Measurements from ENCODE around the gene HMCES. TPM values are rescaled to one million over a fixed set of nuclear protein-coding genes. Genes with fewer than 3 reads are reported as not detected.

HMCES gene
- total and polyA plus RNA-seq, 7 donors: 15.2 to 41.2 (median 21.6) TPM

DNA sequence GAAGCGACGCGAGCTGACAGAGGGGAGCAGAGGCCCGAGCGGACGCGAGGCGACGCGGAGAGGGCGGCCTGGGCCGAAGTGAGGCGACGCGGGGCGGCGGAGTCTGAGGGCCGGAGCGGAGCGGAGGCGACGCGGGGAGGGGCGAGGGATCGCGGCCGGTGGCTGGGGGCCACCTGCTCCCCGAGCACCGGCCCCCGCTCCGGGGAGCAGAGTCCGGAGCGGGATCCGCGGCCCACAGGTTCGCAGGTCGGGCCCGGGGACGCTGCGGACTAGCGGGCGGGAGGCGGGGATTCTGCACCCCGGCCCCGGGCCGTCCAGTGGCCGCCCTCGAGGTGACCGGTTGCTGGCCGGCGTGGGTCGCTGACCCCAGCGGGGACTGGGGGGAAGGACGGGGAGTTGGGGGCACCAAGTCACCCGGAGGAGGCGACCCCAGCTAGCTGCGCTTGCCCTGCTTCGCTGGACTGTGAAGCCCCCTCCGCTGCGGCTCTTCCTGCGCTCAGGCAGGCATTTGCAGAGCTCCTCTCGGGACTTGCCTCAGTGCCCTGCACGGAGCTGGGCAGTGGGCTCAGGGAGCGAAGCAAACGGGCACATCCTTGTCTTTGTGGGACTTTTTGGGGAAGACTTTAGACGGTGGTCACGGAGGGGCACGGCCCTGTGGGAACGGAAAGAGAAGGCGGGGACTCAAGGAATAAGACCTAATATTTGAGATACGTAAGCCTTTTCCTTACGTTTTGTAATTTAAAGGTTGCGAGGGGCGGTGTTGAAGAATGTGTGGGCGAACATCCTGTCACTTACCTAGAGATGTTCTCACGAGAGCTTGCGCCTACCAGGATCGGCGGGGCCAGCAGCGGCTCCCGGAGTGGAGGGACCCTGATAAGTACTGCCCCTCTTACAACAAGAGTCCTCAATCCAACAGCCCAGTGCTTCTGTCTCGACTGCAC, 566 bp downstream of the HMCES start:
- peaks cover 0 to 22% (median 19%) of the 10 kb centered on the region in 4 donors for H3K4me1 ChIP-seq

DNA sequence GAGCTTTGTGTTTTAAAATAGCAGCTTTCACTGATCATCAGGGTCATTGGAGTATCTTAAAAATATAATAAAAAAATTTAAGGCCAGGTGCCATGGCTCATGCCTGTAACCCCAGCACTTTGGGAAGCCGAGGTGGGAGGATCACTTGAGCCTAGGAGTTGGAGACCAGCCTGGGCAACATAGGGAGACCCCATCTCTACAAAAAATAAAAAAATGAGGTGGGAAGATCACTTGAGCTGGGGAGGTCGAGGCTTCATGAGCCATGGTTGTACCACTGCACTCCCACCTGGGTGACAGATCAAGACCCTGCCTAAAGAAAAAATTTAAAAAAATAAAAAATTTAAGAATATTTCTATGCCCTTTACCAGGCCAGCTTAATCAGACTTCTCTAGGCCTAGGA, 1.5 kb downstream of the HMCES start:
- H3K27me3 ChIP-seq: no peaks in the 10 kb centered on the region
- H3K4me1 ChIP-seq: peaks cover 0 to 22% (median 19%) of the 10 kb centered on the region in 4 donors
- H3K27ac ChIP-seq: peak overlapping the region in 3 of 4 donors; percentile 93 to 96 (median 93)
- H3K9me3 ChIP-seq: no peaks in the 10 kb centered on the region
- 89 to 92% methylated on average over 2 of the region's 2 CpGs for WGBS, 2 donors
- intact Hi-C loops (cut with DNase I): no loop called here
- peak overlapping the region in 2 of 4 donors; percentile 95 to 96 for H3K4me3 ChIP-seq
- peaks cover 0 to 25% (median 9%) of the 10 kb centered on the region in 4 donors for H3K36me3 ChIP-seq
- no peak for TF ChIP-seq POLR2A (IDR thresholded peaks at IDR 0.05)
- no peak for DNase-seq

More for the DNA sequence above, 566 bp downstream of the HMCES start:
- 1% methylated on average over 82 of the region's 82 CpGs for WGBS, 2 donors
- peaks cover 1 to 34% (median 17%) of the 10 kb centered on the region in 4 donors for H3K36me3 ChIP-seq
- no peaks in the 10 kb centered on the region for H3K27me3 ChIP-seq
- intact Hi-C loops (cut with DNase I): loop anchor here (2.0 kb wide), 1 partner anchor 36 kb away; no protein-coding TSS in a partner anchor
- H3K9me3 ChIP-seq: no peaks in the 10 kb centered on the region
- H3K4me3 ChIP-seq: peak overlapping the region; percentile 80 to 96 (median 91)
- TF ChIP-seq EP300 (IDR thresholded peaks at IDR 0.05) (no peak), POLR2AphosphoS5 (IDR thresholded peaks at IDR 0.05) (no peak), POLR2A (IDR thresholded peaks at IDR 0.05) (no peak)
- TF ChIP-seq, protein P1, sequence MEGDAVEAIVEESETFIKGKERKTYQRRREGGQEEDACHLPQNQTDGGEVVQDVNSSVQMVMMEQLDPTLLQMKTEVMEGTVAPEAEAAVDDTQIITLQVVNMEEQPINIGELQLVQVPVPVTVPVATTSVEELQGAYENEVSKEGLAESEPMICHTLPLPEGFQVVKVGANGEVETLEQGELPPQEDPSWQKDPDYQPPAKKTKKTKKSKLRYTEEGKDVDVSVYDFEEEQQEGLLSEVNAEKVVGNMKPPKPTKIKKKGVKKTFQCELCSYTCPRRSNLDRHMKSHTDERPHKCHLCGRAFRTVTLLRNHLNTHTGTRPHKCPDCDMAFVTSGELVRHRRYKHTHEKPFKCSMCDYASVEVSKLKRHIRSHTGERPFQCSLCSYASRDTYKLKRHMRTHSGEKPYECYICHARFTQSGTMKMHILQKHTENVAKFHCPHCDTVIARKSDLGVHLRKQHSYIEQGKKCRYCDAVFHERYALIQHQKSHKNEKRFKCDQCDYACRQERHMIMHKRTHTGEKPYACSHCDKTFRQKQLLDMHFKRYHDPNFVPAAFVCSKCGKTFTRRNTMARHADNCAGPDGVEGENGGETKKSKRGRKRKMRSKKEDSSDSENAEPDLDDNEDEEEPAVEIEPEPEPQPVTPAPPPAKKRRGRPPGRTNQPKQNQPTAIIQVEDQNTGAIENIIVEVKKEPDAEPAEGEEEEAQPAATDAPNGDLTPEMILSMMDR (IDR thresholded peaks at IDR 0.05): no peak
- DNase-seq: peak; percentile 75
- peak overlapping the region; percentile 93 to 97 (median 94) for H3K27ac ChIP-seq

DNA sequence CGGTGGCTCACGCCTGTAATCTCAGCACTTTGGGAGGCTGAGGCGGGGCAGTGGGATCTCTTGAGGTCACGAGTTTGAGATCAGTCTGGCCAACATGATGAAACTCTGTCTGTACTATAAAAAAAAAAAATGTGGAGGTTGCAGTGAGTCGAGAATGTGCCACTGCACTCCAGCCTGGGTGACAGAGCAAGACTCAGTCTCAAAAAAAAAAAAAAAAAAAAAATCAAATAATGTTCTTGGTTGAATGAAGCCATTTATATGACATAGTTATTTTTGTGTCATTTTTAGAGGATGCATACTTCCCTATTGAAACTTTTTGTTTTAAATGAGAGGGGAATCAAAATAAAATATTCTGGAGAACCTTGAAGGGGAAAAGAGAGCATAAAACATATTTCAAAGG, 3.1 kb downstream of the HMCES start:
- Histone ChIP-seq H3K4me3 (no peak overlapping the region), H3K36me3 (peaks cover 0 to 9% (median 2%) of the 10 kb centered on the region in 4 donors), H3K4me1 (peaks cover 0 to 22% (median 19%) of the 10 kb centered on the region in 4 donors), H3K27ac (no peak overlapping the region), H3K27me3 (no peaks in the 10 kb centered on the region), H3K9me3 (no peaks in the 10 kb centered on the region)
- TF ChIP-seq POLR2A (IDR thresholded peaks at IDR 0.05) (no peak), EP300 (IDR thresholded peaks at IDR 0.05) (no peak), POLR2AphosphoS5 (IDR thresholded peaks at IDR 0.05) (no peak)
- TF ChIP-seq, protein P1 (IDR thresholded peaks at IDR 0.05): no peak
- intact Hi-C loops (cut with DNase I): no loop called here
- DNase-seq: no peak
- 75% methylated on average over 5 of the region's 5 CpGs for WGBS, 2 donors

DNA sequence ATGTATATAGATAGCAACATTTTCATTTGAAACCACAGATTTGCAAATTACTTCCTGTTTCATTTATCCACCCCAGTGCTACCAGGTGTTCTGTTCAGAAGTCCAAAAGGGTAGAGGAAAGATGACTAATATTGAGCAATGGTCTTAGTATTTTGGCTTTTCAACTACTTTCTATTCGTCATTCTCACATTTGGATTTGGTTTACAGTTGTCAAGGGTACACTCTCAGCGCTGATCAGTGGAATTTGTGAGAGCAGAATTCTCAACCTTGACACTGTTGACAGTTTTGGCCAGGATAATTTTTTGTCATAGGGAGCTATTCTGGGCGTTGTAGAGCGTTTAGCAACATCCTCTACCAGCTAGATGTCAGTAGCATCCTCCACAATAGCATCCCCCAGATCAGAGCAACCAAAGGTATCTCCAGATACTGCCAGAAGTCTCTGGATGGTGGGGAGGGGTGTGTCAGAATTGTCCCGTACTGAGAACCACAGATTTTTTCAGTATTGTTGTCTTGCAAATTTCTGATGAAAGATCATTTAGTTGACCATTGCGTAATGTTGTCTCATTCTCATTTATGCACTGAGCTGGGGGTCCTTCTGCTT, 4.2 kb downstream of the HMCES start:
- peaks cover 0 to 20% (median 17%) of the 10 kb centered on the region in 4 donors for H3K4me1 ChIP-seq
- no peaks in the 10 kb centered on the region for H3K9me3 ChIP-seq
- TF ChIP-seq POLR2A (IDR thresholded peaks at IDR 0.05) (no peak), EP300 (IDR thresholded peaks at IDR 0.05) (no peak), POLR2AphosphoS5 (IDR thresholded peaks at IDR 0.05) (no peak)
- TF ChIP-seq, protein P1 (IDR thresholded peaks at IDR 0.05): no peak
- H3K4me3 ChIP-seq: no peak overlapping the region
- DNase-seq: no peak
- WGBS, 2 donors: 59 to 66% methylated on average over 6 of the region's 6 CpGs
- peak overlapping the region in 1 of 4 donors; percentile 15 for H3K27ac ChIP-seq
- intact Hi-C loops (cut with DNase I): no loop called here
- H3K36me3 ChIP-seq: no peaks in the 10 kb centered on the region
- H3K27me3 ChIP-seq: no peaks in the 10 kb centered on the region

DNA sequence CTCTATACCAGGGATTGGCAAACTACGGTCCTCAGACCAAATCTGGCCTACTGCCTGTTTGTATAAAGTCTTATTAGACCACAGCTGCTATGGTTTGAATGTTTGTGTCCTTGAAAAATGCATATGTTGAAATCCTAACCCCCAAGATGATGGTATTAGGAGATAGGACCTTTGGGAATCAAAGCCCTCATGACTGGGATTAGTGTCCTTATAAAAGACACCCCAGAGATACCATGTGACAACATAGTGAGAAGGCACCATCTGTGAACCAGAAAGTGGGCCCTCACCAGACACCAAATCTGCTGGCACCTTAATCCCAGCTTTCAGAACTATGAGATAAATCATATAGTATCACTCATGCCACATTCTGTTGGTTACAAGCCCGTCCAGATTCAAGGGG, 7.4 kb downstream of the HMCES start:
- WGBS, 2 donors: 92 to 94% methylated on average over 2 of the region's 2 CpGs

More for the DNA sequence above, 7.4 kb downstream of the HMCES start:
- Histone ChIP-seq H3K27me3 (no peaks in the 10 kb centered on the region), H3K9me3 (no peaks in the 10 kb centered on the region), H3K27ac (no peak overlapping the region), H3K4me3 (no peak overlapping the region), H3K4me1 (no peaks in the 10 kb centered on the region), H3K36me3 (peaks cover 4 to 23% (median 7%) of the 10 kb centered on the region in 4 donors)
- no peak for DNase-seq
- intact Hi-C loops (cut with DNase I): no loop called here
- no peak for TF ChIP-seq POLR2AphosphoS5 (IDR thresholded peaks at IDR 0.05)
- no peak for TF ChIP-seq EP300 (IDR thresholded peaks at IDR 0.05)
- TF ChIP-seq, protein P1 (IDR thresholded peaks at IDR 0.05): no peak
- no peak for TF ChIP-seq POLR2A (IDR thresholded peaks at IDR 0.05)
